GM12891 (cell line): ENCODE data around the gene TBXAS1.
A peak's percentile ranks its signal among the peaks of the same experiment; 100 is the strongest.

Source experiments
- DNase-seq: peaks from one replicate; pipeline ENCODE4 v3.0.0; 2011; ENCODE audit warnings: low spot score; ENCODE audit not compliant: insufficient read length
- FAIRE-seq: peaks from 2 replicates; lab custom pipeline; 2011; peaks lifted over from hg19 to GRCh38; lab: Jason Lieb, UNC
- PAX5 ChIP-seq: IDR thresholded peaks from 2 replicates; pipeline ENCODE4 v1.6.1; 2011; ENCODE audit warnings: low read length, moderate library complexity, mild to moderate bottlenecking; ENCODE audit not compliant: insufficient read depth, severe bottlenecking
- POLR2A ChIP-seq: IDR thresholded peaks from 2 replicates; pipeline ENCODE4 v1.6.1; 2011; ENCODE audit warnings: low read depth, low read length, control low read depth
- POLR2AphosphoS5 ChIP-seq: IDR thresholded peaks from 2 replicates; pipeline ENCODE4 v1.6.1; 2011; ENCODE audit warnings: low read depth, low read length, control low read depth
- POU2F2 ChIP-seq: IDR thresholded peaks from 2 replicates; pipeline ENCODE4 v1.6.1; 2011; ENCODE audit warnings: low read depth, mild to moderate bottlenecking, control low read depth, low read length, moderate library complexity
- SPI1 ChIP-seq: IDR thresholded peaks from 2 replicates; pipeline ENCODE4 v1.6.1; 2011; ENCODE audit warnings: low read depth, low read length, control low read depth
- TAF1 ChIP-seq: IDR thresholded peaks from 2 replicates; pipeline ENCODE4 v1.6.1; 2011; ENCODE audit warnings: low read depth, low read length, control low read depth

Gene TBXAS1

GRCh38 chr7:139854124-139854511, 25.1 kb downstream of the TBXAS1 start:
- no peak for FAIRE-seq
- DNase-seq: no peak
- TF ChIP-seq POU2F2 (0 out of 2 replicates have a peak, but pooled peaks have one; percentile 22), POLR2A (no peak), TAF1 (no peak)

- FAIRE-seq: no peak
- TF ChIP-seq SPI1: no peak
- TF ChIP-seq TAF1: no peak
- no peak for TF ChIP-seq POLR2A
- TF ChIP-seq PAX5: no peak
- TF ChIP-seq POLR2AphosphoS5: no peak
- no peak for TF ChIP-seq POU2F2
- DNase-seq: no peak
Measured at GRCh38 chr7:139854803-139855497, 25.9 kb downstream of the TBXAS1 start.

- no peak for TF ChIP-seq POLR2AphosphoS5
- 0 out of 2 replicates have a peak, but pooled peaks have one; percentile 36 for TF ChIP-seq POLR2A
- peak; percentile 94 for TF ChIP-seq SPI1
- peak; percentile 52; the same call in 1 of the 2 replicates for TF ChIP-seq TAF1
- TF ChIP-seq POU2F2: no peak
- no peak for TF ChIP-seq PAX5
- peak; percentile 27 for DNase-seq
- peak; percentile 87 for FAIRE-seq
Measured at GRCh38 chr7:139855498-139856270, 26.6 kb downstream of the TBXAS1 start.

- TF ChIP-seq SPI1: no peak
- TF ChIP-seq POU2F2: no peak
- no peak for TF ChIP-seq POLR2A
- no peak for TF ChIP-seq PAX5
- no peak for TF ChIP-seq POLR2AphosphoS5
- TF ChIP-seq TAF1: no peak
- no peak for DNase-seq
- no peak for FAIRE-seq
Measured at GRCh38 chr7:139857791-139858190, 28.7 kb downstream of the TBXAS1 start.

- peak; percentile 58 for TF ChIP-seq SPI1
- no peak for TF ChIP-seq POU2F2
- no peak for TF ChIP-seq PAX5
- peak; percentile 5 for FAIRE-seq
- DNase-seq: no peak
Measured at GRCh38 chr7:139860090-139860775, 31.2 kb downstream of the TBXAS1 start.

- no peak for FAIRE-seq
Measured at GRCh38 chr7:139861803-139862202, 32.7 kb downstream of the TBXAS1 start.

GRCh38 chr7:139866047-139866837, 37.2 kb downstream of the TBXAS1 start:
- TF ChIP-seq POLR2AphosphoS5 (no peak), TAF1 (no peak), POU2F2 (no peak), SPI1 (no peak), POLR2A (no peak), PAX5 (no peak)
- FAIRE-seq: no peak
- DNase-seq: no peak

More at GRCh38 chr7:139861803-139862202, 32.7 kb downstream of the TBXAS1 start:
- DNase-seq: no peak
- no peak for TF ChIP-seq TAF1
- no peak for TF ChIP-seq POLR2AphosphoS5
- TF ChIP-seq SPI1: no peak
- TF ChIP-seq PAX5: no peak
- TF ChIP-seq POLR2A: no peak
- TF ChIP-seq POU2F2: no peak

GRCh38 chr7:139867847-139868246, 38.8 kb downstream of the TBXAS1 start:
- DNase-seq (no peak), FAIRE-seq (no peak)
- no peak for TF ChIP-seq POU2F2
- TF ChIP-seq POLR2A: no peak
- TF ChIP-seq TAF1: no peak
- no peak for TF ChIP-seq SPI1
